Activated T-helper 9 cell treated with anti-CD3 and anti-CD28 coated beads, Interleukin-2, amount 50 U/mL, for 16 hours (primary cell): ENCODE data around the gene SEMA3C.

ENCODE experiments used
- DNase-seq: peaks from one replicate; pipeline ENCODE4 v3.0.0-alpha.2; 2020; ENCODE audit warnings: low read depth

SEMA3C gene

GRCh38 chr7:80918909-80919721, at the start of gene SEMA3C:
Gene SEMA3C, minus strand, starts transcription at chr7:80919051. Its CDS starts 2,270 bp downstream, at chr7:80916781.
- no peak for DNase-seq

- no peak for DNase-seq
Measured at GRCh38 chr7:80968606-80969005, 49.8 kb upstream of the SEMA3C start.

- DNase-seq = no peak
Measured at GRCh38 chr7:80967917-80968297, 49.1 kb upstream of the SEMA3C start.

- DNase-seq = no peak
Measured at GRCh38 chr7:80967071-80967916, 48.4 kb upstream of the SEMA3C start.

GRCh38 chr7:80960244-80960795, 41.5 kb upstream of the SEMA3C start:
- DNase-seq = no peak

- DNase-seq = no peak
Measured at GRCh38 chr7:80957226-80957777, 38.5 kb upstream of the SEMA3C start.

GRCh38 chr7:80954191-80954590, 35.3 kb upstream of the SEMA3C start:
- DNase-seq = no peak

GRCh38 chr7:80950550-80950967, 31.7 kb upstream of the SEMA3C start:
- no peak for DNase-seq

- no peak for DNase-seq
Measured at GRCh38 chr7:80949449-80949848, 30.6 kb upstream of the SEMA3C start.

- no peak for DNase-seq
Measured at GRCh38 chr7:80946858-80947257, 28.0 kb upstream of the SEMA3C start.

GRCh38 chr7:80945976-80946375, 27.1 kb upstream of the SEMA3C start:
- no peak for DNase-seq

GRCh38 chr7:80943342-80943741, 24.5 kb upstream of the SEMA3C start:
- no peak for DNase-seq

- DNase-seq = no peak
Measured at GRCh38 chr7:80942261-80943041, 23.6 kb upstream of the SEMA3C start.

- no peak for DNase-seq
Measured at GRCh38 chr7:80941208-80941758, 22.4 kb upstream of the SEMA3C start.

- DNase-seq = no peak
Measured at GRCh38 chr7:80940539-80941207, 21.8 kb upstream of the SEMA3C start.

GRCh38 chr7:80937336-80937735, 18.5 kb upstream of the SEMA3C start:
- no peak for DNase-seq

- DNase-seq = no peak
Measured at GRCh38 chr7:80935991-80936780, 17.3 kb upstream of the SEMA3C start.

GRCh38 chr7:80934321-80934720, 15.5 kb upstream of the SEMA3C start:
- DNase-seq = no peak

- DNase-seq = no peak
Measured at GRCh38 chr7:80932536-80932935, 13.7 kb upstream of the SEMA3C start.

GRCh38 chr7:80929619-80930018, 10.8 kb upstream of the SEMA3C start:
- no peak for DNase-seq
